Muscle layer of duodenum (tissue), 2 donors: ENCODE results near the gene LGR4.
"Not testable (repeated sequence)": the region's sequence is repeated elsewhere in the genome, so short reads cannot be mapped to it uniquely, and the experiment has no call there.

ENCODE experiments used
- H3K27ac ChIP-seq: one replicate; pipeline ENCODE4 v1.7.0; 2013; ENCODE audit warnings: mild to moderate bottlenecking, low read length
- H3K27me3 ChIP-seq: one replicate; pipeline ENCODE4 v1.7.0; 2013; ENCODE audit warnings: low read depth, mild to moderate bottlenecking, control low read depth, low read length
- H3K36me3 ChIP-seq, 2 donors: one replicate each; pipeline ENCODE4 v1.7.0; 2013; ENCODE audit warnings: low read length in 2 of 2, control low read depth in 1 of 2, mild to moderate bottlenecking in 1 of 2; ENCODE audit not compliant: insufficient read depth in 2 of 2, control insufficient read depth in 1 of 2
- H3K4me1 ChIP-seq, 2 donors: one replicate each; pipeline ENCODE4 v1.7.0; 2013; ENCODE audit warnings: low read length in 2 of 2, mild to moderate bottlenecking in 2 of 2, control low read depth in 1 of 2, moderate library complexity in 1 of 2; ENCODE audit not compliant: insufficient read depth in 2 of 2, control insufficient read depth in 1 of 2
- H3K4me3 ChIP-seq, 2 donors: one replicate each; pipeline ENCODE4 v1.7.0; 2013; ENCODE audit warnings: low read length in 2 of 2, low read depth in 1 of 2, mild to moderate bottlenecking in 1 of 2
- H3K9me3 ChIP-seq, 2 donors: one replicate each; pipeline ENCODE4 v1.7.0; 2013; ENCODE audit warnings: low read length in 2 of 2, control low read depth in 1 of 2, mild to moderate bottlenecking in 1 of 2; ENCODE audit not compliant: control insufficient read depth in 1 of 2
- donor health status: healthy.

Gene LGR4, protein sequence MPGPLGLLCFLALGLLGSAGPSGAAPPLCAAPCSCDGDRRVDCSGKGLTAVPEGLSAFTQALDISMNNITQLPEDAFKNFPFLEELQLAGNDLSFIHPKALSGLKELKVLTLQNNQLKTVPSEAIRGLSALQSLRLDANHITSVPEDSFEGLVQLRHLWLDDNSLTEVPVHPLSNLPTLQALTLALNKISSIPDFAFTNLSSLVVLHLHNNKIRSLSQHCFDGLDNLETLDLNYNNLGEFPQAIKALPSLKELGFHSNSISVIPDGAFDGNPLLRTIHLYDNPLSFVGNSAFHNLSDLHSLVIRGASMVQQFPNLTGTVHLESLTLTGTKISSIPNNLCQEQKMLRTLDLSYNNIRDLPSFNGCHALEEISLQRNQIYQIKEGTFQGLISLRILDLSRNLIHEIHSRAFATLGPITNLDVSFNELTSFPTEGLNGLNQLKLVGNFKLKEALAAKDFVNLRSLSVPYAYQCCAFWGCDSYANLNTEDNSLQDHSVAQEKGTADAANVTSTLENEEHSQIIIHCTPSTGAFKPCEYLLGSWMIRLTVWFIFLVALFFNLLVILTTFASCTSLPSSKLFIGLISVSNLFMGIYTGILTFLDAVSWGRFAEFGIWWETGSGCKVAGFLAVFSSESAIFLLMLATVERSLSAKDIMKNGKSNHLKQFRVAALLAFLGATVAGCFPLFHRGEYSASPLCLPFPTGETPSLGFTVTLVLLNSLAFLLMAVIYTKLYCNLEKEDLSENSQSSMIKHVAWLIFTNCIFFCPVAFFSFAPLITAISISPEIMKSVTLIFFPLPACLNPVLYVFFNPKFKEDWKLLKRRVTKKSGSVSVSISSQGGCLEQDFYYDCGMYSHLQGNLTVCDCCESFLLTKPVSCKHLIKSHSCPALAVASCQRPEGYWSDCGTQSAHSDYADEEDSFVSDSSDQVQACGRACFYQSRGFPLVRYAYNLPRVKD

DNA sequence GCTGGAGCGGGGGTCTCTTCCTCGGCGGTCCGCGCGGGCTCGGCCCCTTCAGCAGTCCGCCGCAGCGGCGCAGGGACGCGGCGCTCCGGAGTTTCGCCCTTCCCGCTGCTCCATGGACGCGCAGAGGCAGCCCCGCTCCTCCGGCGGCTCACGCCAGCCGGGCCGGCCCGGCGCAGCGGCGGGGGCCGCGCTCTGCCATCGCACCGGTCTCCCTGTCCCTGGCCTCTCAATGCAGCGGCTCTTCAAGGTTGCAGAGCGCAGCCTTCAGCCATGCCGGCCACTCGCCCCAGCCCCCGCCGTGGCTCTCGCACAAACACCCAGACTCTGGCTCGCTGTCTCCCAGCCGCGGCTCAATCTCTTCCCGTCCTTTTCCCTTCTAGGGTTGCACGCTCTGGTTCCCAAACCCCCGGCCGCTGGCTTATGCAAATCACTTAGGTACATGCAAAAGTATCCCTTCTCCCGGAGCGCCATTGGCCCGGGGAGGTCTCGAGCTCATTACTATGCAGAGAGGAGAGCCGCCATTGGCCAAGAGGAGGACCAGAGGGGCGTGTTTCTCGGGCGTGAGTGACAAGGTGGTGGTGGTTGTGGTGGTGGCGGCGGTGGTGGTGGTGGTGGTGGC, at the start of gene LGR4:
LGR4 (minus strand) TSS at position 393 of the 619 bp plus-strand sequence. CDS start 488 bp downstream, outside the sequence.
- no peaks in the 10 kb centered on the region for H3K9me3 ChIP-seq

DNA sequence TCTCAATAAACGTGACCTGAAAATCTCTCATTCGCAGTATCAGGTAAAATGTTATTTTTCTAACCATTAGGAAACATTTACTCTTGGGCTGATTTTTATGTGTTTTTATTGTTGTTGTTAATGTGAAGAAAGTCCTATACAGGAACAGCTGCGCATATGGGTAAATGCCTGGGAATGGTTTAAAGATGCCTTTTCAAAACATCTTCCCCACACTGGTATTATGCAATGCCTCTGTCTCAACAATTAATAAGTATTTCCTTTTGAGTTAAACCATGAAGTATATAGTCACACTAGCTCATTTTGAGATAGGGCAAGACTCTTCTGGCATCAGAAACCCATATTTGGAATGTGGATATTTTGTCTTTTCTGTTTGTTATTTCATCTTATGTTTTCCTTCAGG, 47.6 kb upstream of the LGR4 start:
- Histone ChIP-seq H3K36me3 (no peaks in the 10 kb centered on the region), H3K4me3 (no peak overlapping the region), H3K27me3 (no peaks in the 10 kb centered on the region), H3K4me1 (no peaks in the 10 kb centered on the region), H3K9me3 (no peaks in the 10 kb centered on the region), H3K27ac (no peak overlapping the region)

More for the DNA sequence above, at the start of gene LGR4:
- peak within 1 kb of the TSS; percentile 77 for H3K27ac ChIP-seq
- no peaks in the 10 kb centered on the region for H3K27me3 ChIP-seq
- H3K4me1 ChIP-seq, result peaks cover 13 to 24% of the 10 kb centered on the region in 2 donors
- H3K4me3 ChIP-seq, result peak within 1 kb of the TSS; percentile 85 to 96
- H3K36me3 ChIP-seq, result no peaks in the 10 kb centered on the region

DNA sequence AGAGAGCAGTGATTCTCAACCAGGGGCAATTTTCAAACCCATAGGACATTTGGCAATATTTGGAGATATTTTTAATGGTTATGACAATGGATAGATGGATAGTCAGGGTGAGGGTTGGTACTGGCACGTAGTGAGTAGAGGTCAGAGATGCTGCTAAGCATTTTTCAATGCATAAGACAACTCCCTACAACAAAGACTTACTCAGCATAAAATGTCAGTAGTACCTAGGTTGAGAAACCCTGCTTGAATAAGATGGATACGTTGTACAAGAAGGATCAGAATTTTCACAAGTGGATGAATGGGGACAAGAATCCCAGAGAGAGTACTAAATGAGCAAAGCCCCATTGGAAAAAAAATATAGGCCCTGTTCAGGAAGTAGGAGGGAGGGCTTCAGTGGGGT, 45.9 kb upstream of the LGR4 start:
- no peak overlapping the region for H3K4me3 ChIP-seq
- no peaks in the 10 kb centered on the region for H3K36me3 ChIP-seq
- H3K4me1 ChIP-seq, result no peaks in the 10 kb centered on the region
- no peak overlapping the region for H3K27ac ChIP-seq
- no peaks in the 10 kb centered on the region for H3K27me3 ChIP-seq
- H3K9me3 ChIP-seq, result no peaks in the 10 kb centered on the region

DNA sequence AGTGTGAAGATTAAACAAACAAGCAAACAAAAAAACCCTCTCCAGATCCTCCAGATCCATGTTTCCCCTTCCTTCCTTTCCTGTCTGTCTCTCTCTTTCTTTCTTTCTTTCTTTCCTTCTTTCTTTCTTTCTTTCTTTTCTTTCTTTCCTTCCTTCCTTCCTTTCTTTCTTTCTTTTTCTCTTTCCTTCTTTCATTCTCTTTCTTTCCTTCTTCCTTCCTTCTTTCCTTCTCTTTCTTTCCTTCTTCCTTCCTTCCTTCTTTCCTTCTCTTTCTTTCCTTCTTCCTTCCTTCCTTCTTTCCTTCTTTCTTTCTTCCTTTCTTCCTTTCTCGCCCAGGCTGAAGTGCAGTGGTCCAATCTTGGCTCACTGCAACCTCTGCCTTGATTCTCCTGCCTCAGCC, 44.9 kb upstream of the LGR4 start:
- H3K4me1 ChIP-seq, H3K27ac ChIP-seq, H3K36me3 ChIP-seq, H3K4me3 ChIP-seq, H3K9me3 ChIP-seq, H3K27me3 ChIP-seq: not testable (repeated sequence)

DNA sequence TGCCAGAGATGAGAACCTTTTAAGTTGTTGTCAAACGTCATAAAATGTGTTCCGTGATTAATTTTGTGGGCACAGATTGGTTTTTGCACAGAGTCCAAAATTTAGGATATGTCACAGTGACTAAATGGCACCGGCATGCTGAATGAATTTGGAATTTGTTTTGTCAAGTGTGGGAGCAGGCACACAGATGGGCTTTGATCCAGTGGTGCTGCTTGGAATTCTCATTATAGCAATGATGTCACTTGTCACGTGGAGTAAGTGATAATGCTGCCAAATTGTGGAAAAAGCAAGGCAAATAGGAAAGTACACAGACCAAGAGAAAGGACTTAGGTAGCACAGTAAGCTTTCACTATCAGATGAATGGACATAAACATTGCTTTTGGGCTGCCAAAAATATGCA, 42.0 kb upstream of the LGR4 start:
- Histone ChIP-seq H3K27me3 (no peaks in the 10 kb centered on the region), H3K9me3 (no peaks in the 10 kb centered on the region), H3K27ac (no peak overlapping the region), H3K36me3 (no peaks in the 10 kb centered on the region), H3K4me1 (no peaks in the 10 kb centered on the region), H3K4me3 (no peak overlapping the region)

DNA sequence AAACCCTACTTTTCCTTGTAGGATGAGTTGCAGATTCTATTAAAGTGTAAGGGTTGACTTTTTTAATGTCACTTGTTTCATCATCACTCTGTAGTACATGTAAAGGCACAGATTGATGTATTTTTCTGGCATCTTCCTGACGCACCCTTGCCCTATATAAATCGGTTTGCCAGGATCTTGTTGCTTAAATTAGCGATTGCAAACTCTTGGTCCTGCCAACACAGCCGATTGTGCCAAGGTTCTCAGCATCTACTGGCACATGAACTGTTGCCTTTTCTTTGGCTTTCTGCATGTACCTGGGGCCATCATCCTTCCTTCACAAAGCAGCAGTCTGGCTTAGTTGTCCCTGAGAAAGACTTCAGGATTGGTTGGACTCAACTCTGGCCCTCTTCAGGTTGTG, 41.5 kb upstream of the LGR4 start:
- no peak overlapping the region for H3K4me3 ChIP-seq
- H3K9me3 ChIP-seq, result no peaks in the 10 kb centered on the region
- no peaks in the 10 kb centered on the region for H3K27me3 ChIP-seq
- H3K27ac ChIP-seq, result no peak overlapping the region
- no peaks in the 10 kb centered on the region for H3K4me1 ChIP-seq
- no peaks in the 10 kb centered on the region for H3K36me3 ChIP-seq

DNA sequence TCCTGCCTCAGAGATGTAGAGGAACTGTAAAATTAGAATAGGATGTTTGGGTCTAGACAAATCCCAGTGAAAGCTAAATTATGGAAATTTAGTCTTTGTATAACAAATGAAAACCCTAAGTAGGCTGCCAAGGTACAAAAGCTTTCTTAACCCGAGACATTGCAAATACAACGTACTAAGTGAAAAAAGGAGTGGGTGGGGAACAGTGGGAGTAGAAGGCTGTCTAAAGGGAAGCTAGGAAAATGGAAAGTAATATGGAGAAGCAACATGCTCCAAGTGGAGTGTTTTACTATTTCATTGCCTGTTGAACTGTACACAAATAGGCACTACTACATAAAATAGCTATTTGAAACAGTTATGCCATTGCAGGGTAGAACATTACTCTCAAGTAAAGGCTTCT, 40.8 kb upstream of the LGR4 start:
- Histone ChIP-seq H3K27ac (no peak overlapping the region), H3K9me3 (no peaks in the 10 kb centered on the region), H3K36me3 (no peaks in the 10 kb centered on the region), H3K4me3 (no peak overlapping the region), H3K27me3 (no peaks in the 10 kb centered on the region), H3K4me1 (no peaks in the 10 kb centered on the region)

DNA sequence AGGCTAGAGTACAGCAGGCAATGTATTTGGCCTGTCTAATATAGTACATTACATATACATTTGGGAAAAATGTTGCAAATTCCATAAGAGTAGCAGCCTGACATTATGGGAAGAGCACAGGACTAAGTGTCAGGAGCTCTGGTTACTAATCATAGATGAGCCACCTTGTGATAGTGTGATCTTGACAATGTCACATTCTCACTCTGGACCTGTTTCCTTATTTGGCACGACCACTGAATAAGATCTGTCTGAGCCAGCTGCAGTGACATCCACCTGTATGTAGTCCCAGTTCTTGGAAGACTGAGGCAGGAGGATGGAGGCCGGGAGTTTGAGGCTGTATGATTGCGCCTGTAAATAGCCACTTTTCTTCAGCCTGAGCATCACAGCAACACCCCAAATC, 39.6 kb upstream of the LGR4 start:
- Histone ChIP-seq H3K4me1 (peaks cover 0 to 5% of the 10 kb centered on the region in 2 donors), H3K36me3 (no peaks in the 10 kb centered on the region), H3K27me3 (no peaks in the 10 kb centered on the region), H3K27ac (no peak overlapping the region), H3K9me3 (no peaks in the 10 kb centered on the region), H3K4me3 (no peak overlapping the region)

DNA sequence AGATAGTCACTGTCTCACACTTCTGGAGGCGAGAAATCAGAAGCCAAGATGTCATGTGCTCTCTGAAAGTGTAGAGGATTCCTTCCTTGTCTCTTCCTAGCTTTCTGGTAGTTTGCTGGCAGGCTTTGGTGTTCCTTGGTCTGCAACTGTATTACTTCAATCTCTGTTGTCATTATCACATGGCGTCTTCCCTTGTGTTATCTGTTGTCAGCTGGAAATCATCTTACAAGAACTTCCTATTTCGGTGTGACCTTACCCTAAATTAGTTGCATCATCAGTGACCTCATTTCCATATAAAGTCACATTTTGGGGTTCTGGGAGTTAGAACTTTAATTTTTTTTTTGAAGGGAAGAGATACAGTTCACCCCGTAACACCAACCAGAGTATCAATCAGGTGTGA, 37.3 kb upstream of the LGR4 start:
- no peak overlapping the region for H3K27ac ChIP-seq
- H3K27me3 ChIP-seq, result no peaks in the 10 kb centered on the region
- H3K4me1 ChIP-seq, result peaks cover 11 to 17% of the 10 kb centered on the region in 2 donors
- no peaks in the 10 kb centered on the region for H3K9me3 ChIP-seq
- H3K36me3 ChIP-seq, result no peaks in the 10 kb centered on the region
- no peak overlapping the region for H3K4me3 ChIP-seq

DNA sequence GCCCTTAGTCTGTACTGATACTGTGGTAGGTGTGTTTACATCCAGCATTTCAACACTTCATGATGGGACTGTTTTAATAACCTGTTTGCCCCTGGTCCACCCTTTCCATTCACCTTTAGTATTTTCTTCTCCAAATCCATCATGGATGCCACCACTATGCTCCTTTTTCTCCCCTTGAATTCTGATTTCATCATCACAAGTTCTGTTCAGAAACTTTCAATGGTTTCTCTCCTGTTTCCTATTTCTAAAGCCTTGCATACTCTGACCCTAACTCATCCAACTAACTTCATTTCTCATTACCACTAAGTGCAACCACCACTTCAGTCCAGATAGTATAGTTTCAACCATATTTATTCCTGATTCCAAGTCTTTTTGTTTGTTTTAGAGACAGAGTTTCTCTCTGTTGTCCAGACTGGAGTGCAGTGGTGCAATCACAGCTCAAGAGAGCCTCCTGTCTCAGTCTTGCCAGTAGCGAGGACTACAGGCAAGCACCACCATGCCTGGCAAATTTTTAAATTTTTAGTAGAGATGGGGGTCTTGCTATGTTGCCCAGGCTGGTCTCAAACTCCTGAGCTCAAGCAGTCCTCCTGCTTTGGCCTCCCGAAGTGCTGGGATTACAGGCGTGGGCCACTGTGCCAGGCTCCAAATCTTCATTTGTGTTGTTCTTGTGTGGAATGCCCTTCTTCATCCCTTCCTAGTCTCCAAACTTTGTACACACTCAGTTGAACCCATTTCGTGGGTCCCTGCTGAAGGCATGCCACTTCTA, 35.1 kb upstream of the LGR4 start:
- no peaks in the 10 kb centered on the region for H3K9me3 ChIP-seq
- H3K4me3 ChIP-seq, result peak overlapping the region; percentile 95 to 99
- no peak overlapping the region for H3K27ac ChIP-seq
- no peaks in the 10 kb centered on the region for H3K27me3 ChIP-seq
- H3K36me3 ChIP-seq, result no peaks in the 10 kb centered on the region
- peaks cover 16 to 35% of the 10 kb centered on the region in 2 donors for H3K4me1 ChIP-seq
